Erythroblast (primary cell): ENCODE data around the gene SCD5.

Experiments used
- DNase-seq, 2 experiments: peaks; one replicate each; lab custom pipeline; 2025; lab: John Stamatoyannopoulos, UW
- GATA1 ChIP-seq: IDR thresholded peaks from 2 replicates; pipeline ENCODE4 v1.6.1; 2011; ENCODE audit warnings: low read depth, mild to moderate bottlenecking, control low read depth, low read length, moderate library complexity
- POLR2A ChIP-seq: IDR thresholded peaks from 2 replicates; pipeline ENCODE4 v1.6.1; 2011; ENCODE audit warnings: mild to moderate bottlenecking, low read length

SCD5 gene

DNA sequence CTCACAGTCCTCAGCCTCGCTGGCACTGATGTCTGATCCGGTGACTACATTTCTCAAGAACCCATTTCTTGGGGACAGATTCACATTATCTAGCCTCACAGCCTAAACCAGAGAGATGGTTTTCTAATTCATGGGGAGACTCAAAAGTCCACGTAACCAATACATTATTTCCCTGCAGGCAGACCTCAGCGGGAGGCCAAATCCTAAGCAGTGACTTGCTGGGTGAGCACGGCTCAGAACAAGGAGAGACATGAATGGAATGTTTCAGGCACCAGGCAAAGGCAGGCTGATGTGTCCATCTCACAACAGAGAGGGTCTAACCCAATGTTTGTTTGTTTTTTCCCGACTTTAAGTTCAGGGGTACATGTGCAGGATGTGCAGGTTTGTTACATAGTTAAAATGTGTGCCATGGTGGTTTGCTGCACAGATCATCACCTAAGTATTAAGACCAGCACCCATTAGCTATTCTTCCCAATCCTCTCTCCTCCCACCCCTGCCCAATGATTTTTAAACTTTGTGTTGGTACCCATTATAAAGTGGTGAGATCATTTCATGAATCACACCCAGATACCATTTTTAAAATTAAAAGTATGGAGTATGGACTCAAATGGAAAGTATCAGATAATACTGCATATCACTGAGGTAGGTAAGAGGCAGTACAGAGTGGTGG is 53.3 kb downstream of the SCD5 start:
- no peak for DNase-seq

DNA sequence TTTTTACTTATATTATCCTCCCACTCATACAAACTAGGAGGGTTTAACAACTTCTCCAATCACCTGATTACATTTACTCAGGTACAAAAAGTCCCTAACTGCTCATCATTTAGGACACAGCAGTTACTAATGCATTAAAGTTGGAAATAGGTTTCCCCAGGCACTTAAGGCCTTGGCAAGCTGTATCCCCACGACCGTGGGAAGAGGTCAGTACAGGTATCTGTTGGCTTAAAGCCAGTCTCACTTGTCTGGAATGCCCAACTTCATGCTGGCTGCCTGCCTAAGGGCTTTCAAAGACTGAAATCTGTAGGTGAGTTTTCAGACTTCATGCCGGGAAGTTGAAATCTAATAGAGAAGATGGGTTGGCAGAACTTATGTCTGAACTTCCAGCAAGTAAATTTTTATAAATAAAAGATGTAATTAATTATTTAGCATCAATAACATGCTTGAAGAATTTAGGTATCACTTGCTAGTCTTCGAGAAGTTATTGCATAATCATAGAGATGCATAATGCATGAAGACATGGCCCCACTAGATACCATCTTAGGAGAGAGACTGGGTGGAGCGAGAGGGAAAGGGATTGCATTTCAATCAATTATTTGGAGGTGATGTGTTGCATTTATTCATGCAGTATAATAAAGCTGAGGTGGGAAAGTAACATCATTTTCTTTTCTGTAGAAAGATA is 54.2 kb downstream of the SCD5 start:
- no peak for DNase-seq
- TF ChIP-seq GATA1 (no peak), POLR2A (no peak)

More for the DNA sequence above, 53.3 kb downstream of the SCD5 start:
- TF ChIP-seq GATA1 (no peak), POLR2A (no peak)

- DNase-seq = no peak
- TF ChIP-seq GATA1 (no peak), POLR2A (no peak)
These were observed 57.4 kb downstream of the SCD5 start for GRCh38 chr4:82741188-82741587.

DNA sequence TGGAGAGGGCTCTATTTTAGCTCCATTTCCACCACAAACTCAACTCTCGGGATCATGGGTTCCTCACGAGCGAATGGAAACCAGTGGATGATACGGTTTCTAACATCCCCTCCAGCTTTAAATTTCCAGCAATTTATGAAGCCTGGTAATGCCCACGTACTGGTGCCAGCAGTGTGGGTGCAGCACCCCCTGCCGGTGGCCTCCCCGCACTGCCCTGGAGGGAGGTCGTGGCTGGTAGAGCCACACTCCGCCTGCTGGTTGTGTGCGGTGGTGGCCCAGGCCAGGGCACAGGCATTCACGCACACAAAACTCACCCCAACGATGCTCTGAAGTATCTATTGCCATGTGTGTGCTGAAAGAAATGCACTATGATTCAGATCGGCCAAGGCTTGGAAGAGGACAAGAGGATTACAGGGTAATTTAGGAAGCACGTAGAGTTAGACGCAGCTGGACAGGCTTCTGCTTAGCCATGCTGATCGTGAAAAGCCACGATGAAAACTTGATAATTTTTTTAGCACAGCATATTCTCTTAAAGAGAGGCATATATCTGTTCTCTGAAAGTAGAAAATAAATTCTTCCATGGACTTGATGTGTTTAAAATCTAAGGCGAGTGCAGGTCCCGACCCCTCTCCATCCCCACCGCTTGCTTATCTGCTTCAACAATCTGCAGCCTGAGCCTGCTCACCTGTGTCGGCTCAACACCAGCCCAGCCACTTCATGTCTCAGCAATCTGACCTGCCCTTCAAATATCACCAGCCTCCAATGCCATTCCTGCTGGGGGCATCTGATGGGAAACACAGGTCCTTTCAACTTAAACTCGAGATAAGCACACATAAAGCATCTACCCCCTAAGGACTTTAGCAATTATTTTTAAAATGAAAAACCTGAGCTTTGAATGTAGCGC is 59.1 kb downstream of the SCD5 start:
- TF ChIP-seq GATA1 (no peak), POLR2A (no peak)
- peak; percentile 79 to 86 for DNase-seq

GRCh38 chr4:82737354-82737753 is 61.2 kb downstream of the SCD5 start:
- no peak for TF ChIP-seq GATA1
- TF ChIP-seq POLR2A = no peak
- DNase-seq = no peak

- no peak for DNase-seq
- TF ChIP-seq GATA1 (no peak), POLR2A (no peak)
These were observed 65.0 kb downstream of the SCD5 start for GRCh38 chr4:82733636-82734035.

GRCh38 chr4:82728301-82728700 is 70.3 kb downstream of the SCD5 start:
- TF ChIP-seq GATA1 (no peak), POLR2A (no peak)

DNA sequence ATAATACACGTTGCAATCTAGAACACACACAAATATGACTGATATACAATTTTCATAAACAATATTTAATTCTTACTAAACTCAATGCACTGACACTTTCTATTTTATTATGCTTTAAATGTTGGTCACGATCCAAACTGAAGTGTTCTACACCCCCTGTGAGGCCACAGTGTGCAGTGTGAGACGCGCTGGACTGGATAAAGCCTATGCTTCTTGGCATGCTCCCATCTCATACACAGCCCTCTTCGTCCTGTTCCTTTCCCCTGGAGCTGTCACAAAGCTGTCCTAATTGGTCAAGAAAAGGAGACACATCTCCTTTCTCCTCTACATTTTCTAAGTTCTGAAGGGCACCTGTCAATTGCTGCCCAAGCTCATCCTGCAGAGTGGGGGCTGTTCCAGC is 72.0 kb downstream of the SCD5 start:
- no peak for DNase-seq
- no peak for TF ChIP-seq GATA1
- no peak for TF ChIP-seq POLR2A

More at GRCh38 chr4:82728301-82728700, 70.3 kb downstream of the SCD5 start:
- no peak for DNase-seq

- TF ChIP-seq GATA1 (no peak), POLR2A (no peak)
- peak; percentile 15 to 42 for DNase-seq
These were observed 76.7 kb downstream of the SCD5 start for GRCh38 chr4:82721819-82722423.

DNA sequence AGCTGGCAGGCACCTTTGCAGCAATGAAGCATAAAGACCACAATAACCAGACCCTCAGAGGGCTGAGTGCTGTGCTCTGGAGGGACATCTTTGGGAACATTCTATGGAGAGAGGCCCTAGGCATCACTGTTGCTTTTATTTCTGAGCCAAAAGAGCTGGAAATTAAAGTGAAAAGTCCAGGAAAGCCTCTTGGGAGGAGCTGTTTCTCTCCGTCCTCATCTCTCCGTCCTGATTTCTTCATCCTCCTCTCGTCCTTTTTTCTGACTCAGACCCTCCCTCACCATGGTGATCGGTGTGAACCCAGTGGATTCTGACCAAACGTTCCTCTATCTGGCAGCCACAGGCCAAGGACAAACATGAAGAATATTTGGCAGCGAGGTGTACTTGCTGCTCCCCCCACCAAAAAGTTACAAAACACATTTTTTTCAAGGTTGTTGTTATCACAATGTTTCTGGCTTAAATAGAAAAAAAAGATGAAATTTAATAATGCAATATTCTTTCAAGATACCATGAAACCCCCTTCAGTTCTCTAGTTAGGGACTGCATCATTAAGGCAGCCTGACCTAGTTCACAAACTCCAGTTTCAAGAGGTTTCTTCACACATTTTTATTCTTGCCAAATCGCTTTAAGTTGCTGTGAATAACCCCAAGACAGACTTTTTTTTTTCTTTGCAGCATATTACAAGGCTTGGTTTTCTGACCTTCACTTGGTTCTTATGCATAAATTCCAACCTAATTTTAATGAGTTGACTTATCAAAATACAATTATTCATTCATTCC is 80.2 kb downstream of the SCD5 start:
- TF ChIP-seq POLR2A = no peak
- TF ChIP-seq GATA1 = no peak
- DNase-seq = no peak

GRCh38 chr4:82715731-82716617 is 82.6 kb downstream of the SCD5 start:
- TF ChIP-seq GATA1 (no peak), POLR2A (no peak)
- no peak for DNase-seq

DNA sequence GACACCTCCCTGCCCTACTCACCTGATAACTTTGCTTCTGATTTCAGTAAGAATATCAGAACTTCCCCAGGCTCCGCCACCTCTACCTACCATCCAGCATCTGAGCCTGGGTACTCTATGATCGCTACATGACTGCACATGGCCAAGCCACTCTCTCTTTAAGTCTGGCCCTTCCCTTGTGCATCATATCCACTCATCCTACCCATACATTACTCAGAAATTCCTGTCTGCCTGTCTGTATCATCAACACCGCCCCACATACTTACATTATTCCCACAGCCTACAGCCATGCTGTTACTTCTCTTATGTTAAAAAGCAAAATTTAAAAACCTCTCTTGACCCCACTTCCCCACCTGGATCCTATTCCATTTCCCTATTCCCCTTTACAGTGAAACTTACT is 84.7 kb downstream of the SCD5 start:
- TF ChIP-seq GATA1 (no peak), POLR2A (no peak)
- no peak for DNase-seq

- TF ChIP-seq POLR2A (no peak), GATA1 (no peak)
- DNase-seq = peak; percentile 33 to 70
These were observed 86.0 kb downstream of the SCD5 start for GRCh38 chr4:82712561-82712960.
